Germinal center (tissue), 1 donor: ENCODE measurements around the gene LCN12.

Experiments used
- DNase-seq: peaks from one replicate; pipeline ENCODE4 v3.0.0; 2012; ENCODE audit warnings: mixed read lengths, low spot score

The LCN12 gene

DNA sequence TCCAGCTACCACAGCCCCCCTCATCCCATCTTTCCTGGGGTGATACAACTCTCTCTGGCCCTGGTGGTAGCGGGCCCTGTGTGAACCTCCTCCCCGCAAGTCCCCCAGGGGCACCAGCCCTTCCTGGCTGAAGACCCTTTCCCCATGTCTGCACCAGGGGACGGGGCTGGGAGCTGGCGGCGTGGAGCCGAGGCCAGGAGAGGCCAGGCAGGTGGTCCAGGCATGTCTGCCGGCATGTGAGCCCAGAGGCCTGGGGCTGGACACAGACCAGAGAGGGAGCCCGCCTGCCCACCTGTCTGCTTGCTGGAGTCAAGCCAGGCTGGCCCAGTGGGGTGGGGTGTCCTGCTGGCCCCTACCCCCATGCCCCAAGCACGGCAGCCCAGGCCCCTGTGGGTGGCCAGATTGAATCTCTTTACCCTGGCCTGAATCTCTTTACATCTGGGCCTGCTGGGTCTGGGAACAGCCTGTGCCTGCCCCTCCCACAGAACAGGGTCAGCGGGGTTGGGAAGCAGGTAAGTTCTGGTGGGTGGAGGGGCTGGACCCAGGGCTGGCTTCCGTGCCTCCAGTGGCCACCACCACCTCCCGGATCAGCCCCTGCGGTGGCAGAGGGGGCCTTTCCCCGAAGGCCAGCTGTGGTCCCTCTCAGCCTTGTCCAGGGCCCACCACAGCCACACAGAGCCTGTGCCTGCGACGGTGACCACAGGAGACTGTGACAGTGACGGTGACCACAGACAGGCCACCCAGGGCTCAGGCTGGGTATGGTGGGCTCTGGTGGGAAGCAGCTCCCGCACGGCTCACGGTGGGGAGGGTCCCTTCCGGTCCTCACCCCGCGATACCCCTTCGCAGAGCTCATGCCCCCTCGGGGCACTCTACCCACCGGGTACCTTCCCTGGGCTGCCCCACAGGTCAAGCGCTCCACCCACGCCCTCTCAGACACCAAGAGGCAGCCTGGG, 7.1 kb downstream of the LCN12 start:
- no peak for DNase-seq

GRCh38 chr9:136960212-136960937, 8.3 kb downstream of the LCN12 start:
- DNase-seq, result no peak

DNA sequence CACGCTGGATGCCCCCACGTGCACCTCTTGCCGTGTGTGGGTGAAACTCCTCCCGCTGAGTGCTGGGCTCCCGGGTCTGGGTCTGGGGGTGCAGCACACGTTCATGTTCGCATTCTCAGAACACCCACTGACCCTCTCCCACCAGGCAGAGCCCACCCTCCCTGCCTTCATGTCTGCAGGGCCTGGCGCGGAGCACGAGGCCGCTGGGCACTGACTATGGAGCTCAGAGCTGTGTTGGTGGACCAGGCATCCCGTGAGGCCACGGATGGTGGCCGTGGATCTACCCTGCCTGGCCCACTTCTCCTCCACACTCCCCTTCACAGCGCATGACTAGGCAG, 8.8 kb downstream of the LCN12 start:
- no peak for DNase-seq

- no peak for DNase-seq
Observed at GRCh38 chr9:136961279-136962065, 9.4 kb downstream of the LCN12 start.

DNA sequence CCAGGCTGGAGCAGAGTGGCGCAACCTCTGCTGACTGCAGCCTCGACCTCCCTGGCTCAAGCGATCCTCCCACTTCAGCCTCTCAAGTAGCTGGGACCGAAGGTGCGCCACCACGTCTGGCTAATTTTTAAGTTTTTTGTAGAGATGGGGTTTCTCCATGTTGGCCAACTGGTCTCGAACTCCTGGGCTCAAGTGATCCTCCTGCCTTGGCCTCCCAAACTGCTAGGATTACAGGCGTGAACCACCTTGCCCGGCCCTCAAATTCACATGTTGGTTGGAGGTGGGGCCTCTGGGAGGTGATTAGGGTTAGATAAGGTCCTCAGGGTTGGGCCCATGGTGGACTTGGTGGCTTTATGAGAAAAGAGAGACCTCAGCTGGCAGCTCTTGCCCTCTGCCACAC, 10.1 kb downstream of the LCN12 start:
- DNase-seq, result no peak

DNA sequence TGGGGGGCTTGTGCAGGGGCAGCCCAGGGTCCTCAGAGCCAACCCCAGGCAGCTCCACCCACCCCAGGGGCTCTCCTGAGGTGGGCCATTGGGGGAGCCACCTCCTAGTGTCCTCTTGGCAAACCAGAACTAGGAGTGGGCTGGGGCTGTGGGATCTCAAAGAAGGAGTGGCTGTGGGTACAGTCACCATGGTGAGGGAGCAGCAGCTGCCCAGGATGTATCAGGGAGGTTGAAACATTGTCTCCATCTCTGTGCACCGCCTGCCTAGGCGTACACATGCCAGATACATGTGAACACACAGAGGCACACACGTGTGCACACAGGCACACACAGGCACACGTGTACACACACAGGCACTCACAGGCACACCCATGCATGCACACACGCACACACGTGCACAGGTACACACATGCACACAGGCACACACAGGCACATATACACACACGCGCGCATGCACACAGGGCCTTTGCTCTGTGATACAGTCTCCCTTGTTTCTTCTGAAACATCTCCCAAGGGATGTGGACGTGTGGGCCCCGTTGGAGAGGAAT, 10.7 kb downstream of the LCN12 start:
- DNase-seq, result no peak

GRCh38 chr9:136963341-136963740, 11.3 kb downstream of the LCN12 start:
- no peak for DNase-seq

GRCh38 chr9:136963751-136964150, 11.7 kb downstream of the LCN12 start:
- DNase-seq, result no peak

DNA sequence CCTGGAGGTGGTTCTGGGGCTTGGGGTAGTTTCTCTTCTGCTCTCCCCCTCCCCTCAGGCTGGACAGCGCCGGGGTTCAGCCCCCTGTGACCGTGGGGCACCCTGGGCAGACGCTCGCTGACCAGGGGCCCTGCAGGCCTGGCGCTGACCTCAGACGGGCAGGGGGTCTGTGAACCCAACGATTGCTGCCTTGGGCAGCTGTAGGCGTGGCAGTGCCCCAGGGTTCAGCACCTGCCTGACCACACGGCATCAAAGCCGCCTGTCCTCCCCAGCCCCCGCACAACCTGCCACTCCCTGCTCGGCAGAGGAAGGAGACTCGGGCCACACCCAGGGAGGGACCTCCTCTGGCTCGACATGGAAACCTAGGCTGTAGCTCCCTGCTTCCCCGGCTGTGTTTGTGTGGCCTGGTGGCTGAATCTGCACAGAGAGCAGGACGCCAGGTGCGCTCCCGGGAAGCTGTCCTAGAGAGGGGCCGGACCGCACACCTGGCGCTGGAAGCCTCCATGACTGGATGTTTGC, 12.2 kb downstream of the LCN12 start:
- DNase-seq, result no peak

- DNase-seq, result no peak
Observed at GRCh38 chr9:136964833-136965422, 12.9 kb downstream of the LCN12 start.

DNA sequence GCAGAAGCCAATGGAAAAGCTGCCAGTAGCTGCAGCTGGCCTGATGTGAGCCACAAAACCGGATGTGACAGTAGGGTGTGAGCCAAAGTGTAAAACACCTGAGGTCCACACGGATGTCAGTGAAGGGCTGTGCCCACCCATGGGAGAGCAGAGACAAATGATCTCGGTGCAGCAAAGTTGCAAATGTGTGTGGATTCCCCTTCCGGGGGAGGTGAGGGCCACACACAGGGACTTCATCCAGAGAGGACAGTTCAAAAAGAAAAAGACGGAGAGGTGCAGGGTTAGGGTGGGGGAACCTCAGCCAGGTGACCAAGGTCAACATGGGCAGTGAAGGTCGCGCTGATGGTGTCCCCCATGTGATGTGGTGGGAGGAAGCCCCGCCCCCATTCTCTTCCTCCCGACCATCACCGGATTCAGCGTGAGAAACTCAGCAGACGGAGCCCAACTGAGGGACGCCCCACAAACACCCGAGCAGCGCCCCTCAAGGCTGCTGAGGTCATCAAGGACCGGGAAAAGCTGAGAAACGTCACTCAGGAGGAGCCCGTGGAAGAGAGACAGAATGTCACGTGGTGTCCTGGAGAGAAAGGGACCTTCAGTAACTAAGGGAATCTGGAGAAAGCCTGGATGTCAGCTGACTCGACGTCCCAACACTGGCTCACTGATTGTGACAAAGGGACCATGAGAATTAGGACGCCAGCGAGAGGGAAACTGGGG, 13.9 kb downstream of the LCN12 start:
- no peak for DNase-seq

DNA sequence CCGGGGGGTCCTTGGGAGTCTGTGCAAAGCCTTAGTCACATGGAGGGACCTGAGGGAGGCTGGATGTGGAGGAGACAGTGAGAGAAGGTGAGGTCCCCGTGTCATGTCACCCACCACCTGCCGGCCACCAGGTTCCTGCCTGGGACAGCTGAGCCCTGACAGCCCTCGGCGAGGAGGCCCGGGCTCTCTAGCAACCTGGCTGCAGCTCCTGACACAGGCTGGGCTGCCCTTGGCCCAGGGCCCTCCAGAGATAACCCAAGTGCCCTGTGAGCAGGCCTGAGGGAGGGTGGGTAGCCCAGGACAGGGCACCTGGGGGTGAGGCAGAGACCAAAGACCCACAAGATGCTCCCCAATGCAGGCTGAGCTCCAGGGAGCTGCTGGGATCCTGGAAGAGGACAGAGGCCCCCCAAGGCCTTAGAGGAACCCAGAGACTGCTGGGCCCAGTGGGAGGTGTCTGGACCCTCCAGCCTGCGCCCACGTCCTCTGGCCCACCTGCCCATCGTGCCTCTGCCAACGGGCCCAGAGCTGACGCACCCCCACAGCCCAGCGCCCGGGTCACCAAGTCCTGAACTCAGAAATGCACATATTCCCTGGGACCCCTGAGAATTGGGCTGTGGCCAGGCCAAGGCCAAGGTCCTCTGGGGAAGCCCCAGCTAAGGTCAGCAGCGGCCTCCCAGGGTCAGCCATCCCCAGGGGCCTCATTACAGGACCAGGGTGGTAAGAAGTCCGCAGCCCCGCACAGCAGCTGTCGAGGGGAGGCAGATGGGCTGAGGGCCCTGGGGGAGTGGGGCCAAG, 16.5 kb downstream of the LCN12 start:
- DNase-seq, result no peak

- DNase-seq, result no peak
Observed at GRCh38 chr9:136969150-136969549, 17.1 kb downstream of the LCN12 start.

GRCh38 chr9:136969774-136970173, 17.7 kb downstream of the LCN12 start:
- DNase-seq, result no peak

GRCh38 chr9:136970361-136970760, 18.3 kb downstream of the LCN12 start:
- no peak for DNase-seq

DNA sequence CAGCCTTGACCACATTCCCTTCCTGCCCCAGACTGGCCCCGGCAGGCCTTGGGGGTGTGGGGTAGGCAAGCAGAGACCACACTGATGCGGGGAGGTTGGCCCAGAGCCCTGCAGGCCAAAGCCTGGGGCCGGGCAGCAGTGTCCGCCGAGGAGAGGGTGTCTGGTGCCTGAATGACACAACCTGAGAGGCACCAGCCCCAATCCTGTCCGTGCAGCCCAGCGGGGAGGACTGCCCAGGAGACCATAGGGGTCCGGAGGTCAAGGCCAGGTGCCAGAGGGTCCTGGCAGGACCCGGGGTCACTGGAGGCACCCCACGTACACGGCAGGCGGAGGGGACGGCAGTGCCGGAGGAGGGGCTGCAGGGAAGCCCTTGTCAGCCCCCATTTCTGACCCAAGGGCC, 19.7 kb downstream of the LCN12 start:
- no peak for DNase-seq

- no peak for DNase-seq
Observed at GRCh38 chr9:136972335-136972734, 20.3 kb downstream of the LCN12 start.

- no peak for DNase-seq
Observed at GRCh38 chr9:136972743-136973142, 20.7 kb downstream of the LCN12 start.

GRCh38 chr9:136973618-136974617, 21.8 kb downstream of the LCN12 start:
- no peak for DNase-seq
